NCI-H2029 (cell line): ENCODE results near the gene CNOT6.
A peak's percentile ranks its signal among the peaks of the same experiment; 100 is the strongest.
"Not testable (repeated sequence)": the region's sequence is repeated elsewhere in the genome, so short reads cannot be mapped to it uniquely, and the experiment has no call there.

ENCODE experiments used
- DNase-seq: peaks from one replicate; lab custom pipeline; 2025; lab: John Stamatoyannopoulos, UW

The CNOT6 gene

GRCh38 chr5:180470966-180471582 lies 23.1 kb upstream of the CNOT6 start:
- peak; percentile 15 for DNase-seq

- no peak for DNase-seq
Measured at GRCh38 chr5:180471866-180472265, 22.3 kb upstream of the CNOT6 start.

DNA sequence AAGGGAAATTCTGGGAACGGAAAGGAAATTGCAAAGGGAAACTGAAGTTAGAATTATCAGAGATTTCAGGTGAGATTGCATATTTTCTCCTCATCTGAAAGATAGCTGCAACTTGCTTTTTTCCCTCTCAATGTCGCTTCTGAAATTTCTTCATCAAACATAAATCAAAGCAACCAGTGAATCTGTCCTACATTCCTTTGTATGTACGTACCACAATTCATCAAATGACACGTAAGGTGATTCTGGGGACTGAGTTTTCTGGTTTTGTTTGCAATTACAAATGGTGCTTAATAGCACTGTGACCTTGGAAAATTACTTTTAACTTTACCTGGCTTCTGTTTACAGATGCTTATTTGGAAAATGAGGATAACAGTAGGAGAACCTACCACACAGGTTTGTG lies 21.9 kb upstream of the CNOT6 start:
- no peak for DNase-seq

GRCh38 chr5:180473386-180473785 lies 20.8 kb upstream of the CNOT6 start:
- not testable (repeated sequence) for DNase-seq

GRCh38 chr5:180474569-180474968 lies 19.6 kb upstream of the CNOT6 start:
- no peak for DNase-seq

DNA sequence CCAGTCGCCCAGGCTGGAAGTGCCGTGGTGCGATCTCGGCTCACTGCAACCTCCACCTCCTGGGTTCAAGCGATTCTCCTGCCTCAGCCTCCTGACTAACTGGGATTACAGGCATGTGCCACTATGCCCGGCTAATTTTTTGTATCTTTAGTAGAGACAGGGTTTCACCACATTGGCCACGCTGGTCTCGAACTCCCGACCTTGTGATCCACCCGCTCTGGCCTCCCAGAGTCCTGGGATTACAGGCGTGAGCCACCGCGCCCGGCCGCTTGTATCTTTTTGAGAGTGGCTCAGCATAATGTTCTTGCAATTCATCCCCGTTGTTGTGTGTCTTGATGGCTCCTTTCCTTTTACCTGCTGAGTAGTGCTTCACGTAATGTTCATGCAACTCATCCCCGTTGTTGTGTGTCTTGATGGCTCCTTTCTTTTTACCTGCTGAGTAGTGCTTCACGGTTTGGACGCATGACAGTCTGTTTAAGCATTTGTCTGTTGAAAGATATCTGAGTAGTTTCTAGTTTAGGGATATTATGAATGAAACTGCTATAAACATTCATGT lies 18.1 kb upstream of the CNOT6 start:
- DNase-seq, result not testable (repeated sequence)

DNA sequence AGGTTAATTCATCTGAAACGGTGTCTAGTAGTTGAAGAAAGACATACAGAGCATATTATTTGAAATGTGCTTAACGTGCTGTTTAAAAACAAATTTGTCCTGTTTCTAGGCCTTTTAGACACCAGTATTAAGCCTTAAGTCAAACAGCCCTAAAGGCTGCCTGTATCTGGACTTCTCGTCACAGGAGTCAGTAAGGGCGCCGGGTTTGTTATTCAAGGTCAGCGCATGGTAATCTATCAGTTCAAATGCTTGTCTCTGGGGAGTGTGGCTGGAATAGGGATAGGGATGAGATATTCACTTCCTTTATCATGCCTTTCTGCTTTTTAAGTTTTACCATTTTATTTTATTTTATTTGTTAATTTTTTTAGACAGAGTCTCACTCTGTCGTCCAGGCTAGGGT lies 9.4 kb upstream of the CNOT6 start:
- DNase-seq, result no peak

GRCh38 chr5:180486636-180487149 lies 7.5 kb upstream of the CNOT6 start:
- DNase-seq, result no peak

- no peak for DNase-seq
Measured at GRCh38 chr5:180487556-180487955, 6.6 kb upstream of the CNOT6 start.

DNA sequence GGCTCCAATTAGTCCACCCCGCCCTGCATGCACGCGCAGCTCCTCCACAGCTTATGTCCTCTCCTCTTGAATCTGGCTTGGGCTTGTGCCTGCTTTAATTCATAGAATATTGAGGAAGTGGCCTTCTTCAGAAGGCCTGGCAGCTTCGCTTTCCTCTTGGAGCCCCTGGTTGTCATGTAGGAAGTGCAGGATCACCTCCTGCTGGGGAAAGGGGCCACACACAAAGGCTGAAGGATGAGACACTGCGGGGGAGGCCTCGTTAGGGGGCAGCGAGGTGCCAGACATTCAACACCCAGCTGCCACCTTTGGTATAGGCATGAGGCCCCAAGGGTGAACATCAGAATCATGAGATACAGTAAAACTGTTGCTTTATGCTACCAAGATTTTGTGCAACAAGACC lies 2.7 kb upstream of the CNOT6 start:
- DNase-seq, result no peak

DNA sequence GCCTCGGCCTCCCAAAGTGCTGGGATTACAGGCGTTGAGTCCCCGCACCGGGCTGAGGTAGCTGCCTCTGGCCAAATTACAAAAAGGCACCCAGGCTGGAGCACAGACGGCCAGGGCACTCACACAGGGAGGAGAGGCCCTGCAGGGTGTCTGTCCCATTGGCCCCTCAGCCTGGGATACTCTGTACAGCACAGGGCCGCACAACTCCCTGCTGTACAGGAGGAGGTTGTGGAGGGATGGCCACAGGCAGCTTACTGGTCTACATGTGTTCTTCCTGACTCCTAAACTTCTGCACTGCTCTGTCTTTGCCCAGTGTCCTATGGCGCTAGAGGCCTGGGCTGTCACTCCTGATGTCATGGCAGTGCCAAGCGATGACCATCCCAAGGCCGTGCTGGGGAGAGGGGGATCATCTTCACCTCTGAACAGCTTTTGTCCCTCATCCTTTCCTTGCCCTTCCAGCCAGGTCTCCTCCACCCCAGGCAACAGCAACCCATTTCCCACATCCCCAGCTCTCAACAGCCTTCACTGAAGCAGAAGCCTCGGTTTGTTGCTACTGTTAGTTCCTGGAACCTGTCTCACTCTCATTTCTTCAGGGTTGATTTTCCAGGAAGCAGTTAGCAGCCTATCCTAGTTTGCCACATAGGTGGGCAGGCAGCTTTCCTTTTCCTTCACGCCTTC lies 1.8 kb upstream of the CNOT6 start:
- DNase-seq, result no peak

GRCh38 chr5:180494510-180495181 lies 467 bp downstream of the CNOT6 start:
- DNase-seq, result no peak

DNA sequence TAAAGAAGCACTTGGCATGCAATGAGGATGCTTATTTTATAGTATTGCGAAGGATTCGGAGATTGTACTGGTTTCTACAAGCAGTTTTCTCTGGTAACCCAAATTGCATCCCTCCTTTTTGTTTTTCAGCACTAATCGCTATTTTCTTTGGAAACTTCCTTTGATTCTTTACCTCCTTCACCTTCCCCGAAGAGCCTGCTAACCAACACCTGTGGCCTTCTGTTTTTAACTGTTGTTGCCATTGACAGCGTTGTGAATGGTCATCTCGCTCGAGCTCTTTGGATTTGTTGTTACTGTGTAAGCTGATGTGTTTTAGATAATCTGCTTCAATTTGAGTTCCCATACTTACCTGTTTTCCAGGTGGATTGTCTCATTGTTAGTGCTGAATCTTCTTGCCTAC lies 1.1 kb downstream of the CNOT6 start:
- DNase-seq, result no peak

GRCh38 chr5:180495991-180496741 lies 2.0 kb downstream of the CNOT6 start:
- no peak for DNase-seq

DNA sequence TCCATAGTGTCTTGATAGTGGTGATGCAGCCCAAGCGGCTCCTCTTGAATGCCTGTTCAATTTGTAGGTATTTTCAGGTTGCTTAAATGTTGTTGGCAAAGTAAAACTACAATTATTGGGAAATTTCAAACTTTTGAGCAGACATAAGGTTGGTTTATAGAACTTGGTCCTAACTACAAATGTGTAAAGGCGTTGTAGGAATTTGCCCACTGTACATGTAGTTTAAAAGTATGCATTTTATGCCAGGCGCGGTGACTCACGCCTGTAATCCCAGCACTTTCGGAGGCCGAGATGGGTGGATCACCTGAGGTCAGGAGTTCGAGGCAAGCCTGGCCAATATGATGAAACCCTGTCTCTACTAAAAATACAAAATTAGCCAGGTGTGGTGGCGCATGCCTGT lies 2.6 kb downstream of the CNOT6 start:
- DNase-seq, result not testable (repeated sequence)

DNA sequence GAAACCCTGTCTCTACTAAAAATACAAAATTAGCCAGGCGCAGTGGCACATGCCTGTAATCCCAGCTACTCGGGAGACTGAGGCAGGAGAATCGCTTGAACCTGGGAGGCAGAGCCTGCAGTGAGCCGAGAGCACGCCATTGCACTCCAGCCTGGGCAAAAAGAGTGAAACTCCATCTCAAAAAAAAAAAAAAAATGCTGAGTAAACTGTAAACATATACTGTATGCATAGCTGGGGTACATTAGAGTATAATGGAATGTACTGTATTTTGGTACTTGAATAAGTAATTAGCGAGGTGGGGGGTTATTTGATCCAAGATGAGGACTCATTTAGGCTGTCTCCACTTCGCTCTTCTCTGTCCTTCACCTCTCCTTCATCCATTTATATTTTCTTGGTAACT lies 3.7 kb downstream of the CNOT6 start:
- DNase-seq, result not testable (repeated sequence)

GRCh38 chr5:180498378-180498777 lies 4.2 kb downstream of the CNOT6 start:
- DNase-seq, result no peak

- no peak for DNase-seq
Measured at GRCh38 chr5:180499684-180500083, 5.5 kb downstream of the CNOT6 start.

GRCh38 chr5:180500300-180500699 lies 6.1 kb downstream of the CNOT6 start:
- DNase-seq, result not testable (repeated sequence)

GRCh38 chr5:180507661-180508060 lies 13.5 kb downstream of the CNOT6 start:
- DNase-seq, result no peak

DNA sequence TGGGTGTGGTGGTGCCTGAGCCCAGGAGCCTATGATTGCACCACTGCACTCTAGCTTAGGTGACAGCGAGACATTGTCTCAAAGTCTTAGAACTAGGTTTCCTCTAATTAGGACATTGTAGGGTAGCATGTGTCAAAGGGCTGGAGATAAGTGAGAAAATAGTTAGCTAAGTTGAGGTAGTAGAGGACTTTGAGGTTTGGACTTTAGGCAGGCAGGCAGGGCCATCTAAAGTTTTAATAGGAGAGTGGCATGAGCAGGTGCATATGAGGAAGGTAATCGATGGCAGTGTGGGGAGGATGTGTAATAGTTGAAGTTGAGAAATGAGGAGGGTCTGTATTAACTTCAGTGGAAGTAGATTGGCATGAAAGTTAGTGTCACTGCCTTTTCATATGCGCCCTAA lies 21.1 kb downstream of the CNOT6 start:
- DNase-seq, result no peak

DNA sequence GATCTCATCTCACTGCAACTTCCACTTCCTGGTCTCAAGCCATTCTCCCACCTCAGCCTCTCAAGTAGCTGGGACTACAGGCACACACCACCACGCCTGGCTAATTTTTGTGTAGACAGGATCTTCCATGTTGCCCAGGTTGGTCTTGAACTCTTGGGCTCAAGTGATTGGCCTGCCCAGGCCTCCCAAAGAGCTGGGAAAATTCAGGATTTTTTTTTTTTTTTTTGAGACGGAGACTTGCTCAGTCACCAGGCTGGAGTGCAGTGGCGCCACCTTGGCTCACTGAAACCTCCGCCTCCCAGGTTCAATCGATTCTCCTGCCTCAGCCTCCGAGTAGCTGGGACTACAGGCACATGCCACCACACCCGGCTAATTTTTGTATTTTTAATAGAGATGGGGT lies 21.8 kb downstream of the CNOT6 start:
- not testable (repeated sequence) for DNase-seq
